Stimulated activated naive CD8-positive, alpha-beta T cell treated with anti-CD3 and anti-CD28 coated beads, Interleukin-15, Interleukin-2, amounts not matched to agents 100 U/mL and 50 U/mL, for 24 hours (primary cell): ENCODE measurements around the gene TMEM178B.
"Not testable (repeated sequence)": the region's sequence is repeated elsewhere in the genome, so short reads cannot be mapped to it uniquely, and the experiment has no call there.

ENCODE experiments used
- ATAC-seq: fragments of 150-1000 bp; cut with Tn5 transposase; one replicate; pipeline ENCODE4 v1.10.0; 2021
- DNase-seq: peaks from one replicate; pipeline ENCODE4 v3.0.0; 2021

Gene TMEM178B

DNA sequence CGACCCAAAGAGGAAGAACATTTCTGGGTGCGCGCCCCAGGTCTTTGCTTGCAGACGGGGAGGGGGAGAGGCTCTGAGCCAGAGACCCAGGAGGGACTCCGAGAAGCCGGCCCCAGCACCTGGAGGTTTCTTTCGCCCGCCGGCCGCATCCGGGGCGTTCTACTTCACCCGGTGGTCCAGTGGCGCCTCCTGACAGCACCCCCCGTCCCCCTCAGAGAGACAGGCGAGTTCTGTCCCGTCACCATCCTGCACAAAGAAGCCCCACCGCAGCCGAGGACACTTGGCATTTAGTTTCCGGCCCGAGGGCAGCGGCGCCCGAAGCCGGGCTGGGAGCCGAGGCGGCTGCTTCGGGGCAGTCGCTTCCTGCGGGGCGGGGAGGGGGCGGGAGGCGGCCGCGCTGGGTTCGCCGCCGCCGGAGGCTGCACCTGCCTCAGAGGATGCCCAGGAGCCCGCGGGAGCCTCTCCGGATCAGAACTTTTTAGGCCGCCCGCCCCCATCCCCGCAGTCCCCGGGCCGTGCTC, at the start of gene TMEM178B:
Gene TMEM178B, plus strand, starts transcription at position 424 of the 521 bp plus-strand sequence.
- peak; percentile 30 for DNase-seq
- peak; percentile 24 for ATAC-seq

DNA sequence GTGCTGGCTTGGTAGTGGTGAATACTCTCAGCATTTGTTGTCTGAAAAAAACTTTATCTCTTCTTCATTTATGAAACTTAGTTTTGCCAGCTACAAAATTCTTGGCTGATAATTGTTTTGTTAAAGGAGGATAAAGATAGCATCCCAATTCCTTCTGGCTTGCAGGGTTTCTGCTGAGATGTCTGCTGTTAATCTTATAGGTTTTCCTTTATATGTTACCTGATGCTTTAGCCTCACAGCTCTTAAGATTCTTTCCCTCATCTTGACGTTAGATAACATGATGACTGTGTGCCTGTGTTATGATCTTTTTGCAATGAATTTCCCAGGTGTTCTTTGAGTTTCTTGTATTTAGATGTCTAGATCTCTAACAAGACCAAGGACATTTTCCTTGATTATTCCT, 49.2 kb upstream of the TMEM178B start:
- DNase-seq (no peak), ATAC-seq (no peak)

DNA sequence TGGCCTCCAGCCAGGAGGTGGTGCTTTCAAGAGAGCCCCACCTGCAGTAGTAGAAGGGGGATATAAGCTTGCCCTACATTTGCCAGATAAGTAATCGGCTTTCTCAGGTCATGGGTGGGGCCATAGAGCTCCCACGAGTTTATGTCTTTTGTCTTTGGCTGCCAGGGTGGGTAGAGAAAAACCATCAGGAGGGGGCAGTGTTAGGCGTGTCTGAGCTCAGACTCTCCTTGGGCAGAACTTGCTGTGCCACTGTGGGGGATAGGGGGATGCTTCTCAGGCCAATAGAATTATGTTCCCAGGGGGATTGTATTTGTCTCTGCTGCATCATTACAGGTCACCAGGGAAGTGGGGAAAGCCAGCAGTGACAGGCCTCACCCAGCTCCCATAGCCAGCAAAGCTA, 46.8 kb upstream of the TMEM178B start:
- no peak for DNase-seq
- no peak for ATAC-seq

DNA sequence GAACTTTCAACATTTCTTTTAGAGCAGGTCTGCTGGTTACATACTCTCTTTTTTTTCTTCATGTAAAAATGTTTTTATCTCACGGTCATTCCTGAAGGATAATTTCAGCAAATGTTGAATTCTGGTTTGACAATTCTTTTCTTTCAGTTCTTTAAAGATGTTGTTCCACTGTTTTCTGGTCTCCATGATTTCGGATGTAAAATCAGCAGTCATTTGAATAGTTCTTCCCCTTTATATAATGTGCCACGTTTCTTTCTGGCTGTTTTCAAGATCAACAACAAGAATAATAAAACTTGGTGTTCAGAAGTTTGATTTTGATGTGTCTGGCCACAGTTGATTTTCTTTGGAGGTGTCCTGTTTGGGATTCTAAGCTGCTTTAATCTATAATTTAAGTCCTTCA, 45.1 kb upstream of the TMEM178B start:
- DNase-seq (no peak), ATAC-seq (no peak)

DNA sequence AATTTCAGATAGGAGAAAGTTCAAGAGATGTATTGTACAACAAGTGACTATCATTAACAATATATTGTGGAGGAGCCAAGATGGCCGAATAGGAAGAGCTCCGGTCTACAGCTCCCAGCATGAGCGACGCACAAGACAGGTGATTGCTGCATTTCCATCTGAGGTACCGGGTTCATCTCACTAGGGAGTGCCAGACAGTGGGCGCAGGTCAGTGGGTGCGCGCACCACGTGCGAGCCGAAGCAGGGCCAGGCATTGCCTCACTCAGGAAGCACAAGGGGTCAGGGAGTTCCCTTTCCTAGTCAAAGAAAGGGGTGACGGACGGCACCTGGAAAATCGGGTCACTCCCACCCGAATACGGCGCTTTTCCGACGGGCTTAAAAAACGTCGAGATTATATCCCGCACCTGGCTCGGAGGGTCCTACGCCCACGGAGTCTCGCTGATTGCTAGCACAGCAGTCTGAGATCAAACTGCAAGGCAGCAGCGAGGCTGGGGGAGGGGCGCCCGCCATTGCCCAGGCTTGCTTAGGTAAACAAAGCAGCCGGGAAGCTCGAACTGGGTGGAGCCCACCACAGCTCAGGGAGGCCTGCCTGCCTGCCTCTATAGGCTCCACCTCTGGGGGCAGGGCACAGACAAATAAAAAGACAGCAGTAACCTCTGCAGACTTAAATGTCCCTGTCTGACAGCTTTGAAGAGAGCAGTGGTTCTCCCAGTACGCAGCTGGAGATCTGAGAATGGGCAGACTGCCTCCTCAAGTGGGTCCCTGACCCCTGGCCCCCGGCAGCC, 41.1 kb upstream of the TMEM178B start:
- ATAC-seq: not testable (repeated sequence)

DNA sequence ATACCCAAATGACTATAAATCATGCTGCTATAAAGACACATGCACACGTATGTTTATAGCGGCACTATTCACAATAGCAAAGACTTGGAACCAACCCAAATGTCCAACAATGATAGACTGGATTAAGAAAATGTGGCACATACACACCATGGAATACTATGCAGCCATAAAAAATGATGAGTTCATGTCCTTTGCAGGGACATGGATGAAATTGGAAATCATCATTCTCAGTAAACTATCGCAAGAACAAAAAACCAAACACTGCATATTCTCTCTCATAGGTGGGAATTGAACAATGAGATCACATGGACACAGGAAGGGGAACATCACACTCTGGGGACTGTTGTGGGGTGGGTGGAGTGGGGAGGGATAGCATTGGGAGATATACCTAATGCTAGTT, 35.8 kb upstream of the TMEM178B start:
- not testable (repeated sequence) for DNase-seq, ATAC-seq

More for the DNA sequence above, 41.1 kb upstream of the TMEM178B start:
- DNase-seq: not testable (repeated sequence)

DNA sequence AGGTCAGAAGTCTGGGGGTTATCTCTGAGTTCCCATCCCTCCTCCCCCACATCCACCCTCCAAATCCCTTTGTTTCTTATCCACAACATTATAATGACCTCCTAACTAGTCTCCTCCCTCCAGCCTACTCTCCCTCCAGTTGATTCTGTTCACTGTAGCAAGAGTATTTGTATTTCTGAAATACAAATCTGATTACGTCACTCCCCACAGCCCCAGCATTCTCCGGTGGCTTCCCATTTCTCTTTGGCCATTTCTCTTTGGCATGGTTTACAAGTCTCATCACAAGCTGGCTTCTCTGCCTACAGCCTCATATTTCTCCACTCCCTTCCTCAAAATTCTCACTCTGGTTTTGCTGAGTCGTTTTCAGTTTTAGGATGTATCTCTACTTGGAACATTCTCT, 34.5 kb upstream of the TMEM178B start:
- no peak for DNase-seq
- no peak for ATAC-seq

DNA sequence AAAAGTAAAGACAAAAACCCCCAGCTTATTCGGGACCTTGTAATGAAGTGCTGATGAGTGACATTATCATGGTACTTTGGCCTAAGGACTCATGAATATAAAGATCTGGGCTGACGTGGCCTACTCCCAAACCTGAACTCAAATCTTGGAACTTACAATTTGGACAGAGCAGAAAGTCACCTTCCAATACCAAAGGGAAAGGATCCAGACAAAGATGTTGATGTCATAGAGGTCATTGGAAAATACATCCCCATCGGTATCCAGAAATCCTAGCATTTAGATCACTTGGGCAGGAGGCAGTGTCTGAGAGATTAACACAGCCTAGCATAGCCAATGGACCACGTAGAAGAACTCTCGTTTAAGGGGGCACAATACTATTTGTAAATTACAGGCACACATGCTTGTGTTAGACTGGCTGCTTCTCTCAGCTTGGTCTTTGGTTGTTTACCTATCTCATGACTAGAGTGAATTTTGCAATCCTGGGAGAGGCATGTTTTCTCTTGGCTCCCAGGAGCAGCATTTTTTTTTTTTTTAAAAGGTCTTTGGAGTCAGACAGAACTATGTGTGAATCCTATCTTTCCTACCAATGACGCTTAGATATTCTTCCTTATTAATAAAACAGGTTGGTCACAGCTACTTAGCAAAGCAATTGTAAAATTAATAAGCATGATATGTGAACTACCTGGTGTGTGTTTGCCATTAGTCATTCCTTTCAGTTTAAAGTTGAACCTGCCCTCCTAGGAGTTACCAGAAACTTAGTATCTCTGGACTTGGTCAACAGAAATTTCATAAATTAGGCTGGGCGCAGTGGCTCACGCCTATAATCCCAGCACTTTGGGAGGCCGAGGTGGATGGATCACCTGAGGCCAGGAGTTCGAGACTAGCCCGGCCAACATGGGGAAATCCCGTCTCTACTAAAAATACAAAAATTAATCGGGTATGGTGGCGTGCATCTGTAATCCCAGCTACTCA, 31.4 kb upstream of the TMEM178B start:
- no peak for DNase-seq
- ATAC-seq: no peak

DNA sequence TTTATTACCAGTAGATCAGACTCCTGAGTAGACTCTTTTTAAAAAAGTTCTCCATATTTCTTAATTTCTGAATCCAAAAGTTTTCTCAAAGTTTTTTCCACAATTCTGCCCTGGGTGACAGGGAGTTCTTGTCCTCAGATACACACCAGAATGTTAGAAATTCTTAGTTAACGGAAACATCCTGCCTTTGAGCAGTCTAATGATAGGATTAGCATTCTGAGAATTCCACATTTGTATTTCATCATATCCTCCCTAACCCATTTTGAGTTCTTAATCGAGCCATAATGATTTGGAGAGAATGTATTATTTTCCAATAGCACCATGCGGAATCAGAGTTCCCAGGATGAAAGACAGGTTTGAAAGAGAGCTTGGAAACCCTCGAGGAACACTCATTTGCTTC, 30.2 kb upstream of the TMEM178B start:
- ATAC-seq (no peak), DNase-seq (no peak)

DNA sequence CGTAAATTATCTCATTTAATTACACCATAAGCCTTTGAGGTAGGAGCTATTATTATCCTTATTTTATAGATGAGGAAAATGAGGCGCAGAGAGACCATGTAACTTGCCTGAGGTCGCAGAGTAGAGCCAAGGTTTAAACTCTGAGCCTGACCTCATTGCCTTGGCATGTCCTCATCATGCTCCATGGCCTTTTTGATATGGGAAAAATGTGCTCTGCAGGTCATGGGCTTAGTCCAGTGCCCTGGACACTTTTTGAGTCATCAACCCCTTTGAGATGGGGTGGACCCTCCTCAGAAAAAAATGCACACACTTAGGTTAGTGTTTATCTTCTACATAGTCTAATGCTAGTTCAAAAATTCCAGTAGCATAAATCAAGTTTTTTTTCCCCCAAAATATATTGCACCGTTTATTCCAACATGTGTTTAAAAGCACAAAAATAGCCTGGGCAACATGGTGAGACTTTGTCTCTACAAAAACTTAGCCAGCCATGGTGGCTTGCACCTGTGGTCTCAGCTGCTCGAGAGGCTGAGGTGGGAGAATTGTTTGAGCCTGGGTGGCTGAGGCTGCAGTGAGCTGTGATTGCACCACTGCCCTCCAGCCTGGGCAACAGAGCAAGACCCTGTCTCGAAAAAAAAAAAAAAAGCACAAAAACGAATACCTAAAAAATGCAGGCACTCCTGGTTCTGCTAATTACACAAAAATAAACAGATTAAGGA, 28.6 kb upstream of the TMEM178B start:
- ATAC-seq (no peak), DNase-seq (no peak)

DNA sequence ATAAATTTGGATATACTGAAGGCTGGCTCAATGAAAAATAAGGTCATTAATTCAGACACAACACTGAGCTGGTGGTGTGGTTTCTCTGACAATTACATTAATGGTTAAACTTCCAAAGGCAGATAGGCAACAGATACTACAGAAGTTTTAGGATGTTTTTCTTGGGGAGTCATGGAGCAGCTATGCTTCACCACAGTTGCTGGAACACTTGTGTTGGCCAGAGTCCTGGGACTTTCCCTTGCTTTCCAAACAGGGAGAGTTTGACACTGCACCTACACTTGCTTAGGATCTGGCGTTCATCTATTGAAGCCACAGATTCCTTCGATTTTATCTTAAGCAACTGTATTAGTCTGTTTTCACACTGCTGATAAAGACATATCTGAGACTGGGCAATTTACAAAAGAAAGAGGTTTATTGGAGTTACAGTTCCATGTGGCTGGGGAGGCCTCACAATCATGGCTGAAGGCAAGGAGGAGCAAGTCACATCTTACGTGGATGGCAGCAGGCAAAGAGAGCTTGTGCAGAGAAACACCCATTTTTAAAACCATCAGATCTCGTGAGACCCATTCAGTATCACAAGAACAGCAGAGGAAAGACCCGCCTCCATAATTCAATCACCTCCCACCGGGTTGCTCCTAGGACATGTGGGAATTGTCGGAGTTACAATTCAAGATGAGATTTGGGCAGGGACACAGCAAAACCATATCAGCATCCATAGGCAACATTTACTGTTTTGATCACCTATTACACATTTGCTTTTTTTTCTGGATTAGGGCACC, 27.8 kb upstream of the TMEM178B start:
- ATAC-seq (no peak), DNase-seq (no peak)

DNA sequence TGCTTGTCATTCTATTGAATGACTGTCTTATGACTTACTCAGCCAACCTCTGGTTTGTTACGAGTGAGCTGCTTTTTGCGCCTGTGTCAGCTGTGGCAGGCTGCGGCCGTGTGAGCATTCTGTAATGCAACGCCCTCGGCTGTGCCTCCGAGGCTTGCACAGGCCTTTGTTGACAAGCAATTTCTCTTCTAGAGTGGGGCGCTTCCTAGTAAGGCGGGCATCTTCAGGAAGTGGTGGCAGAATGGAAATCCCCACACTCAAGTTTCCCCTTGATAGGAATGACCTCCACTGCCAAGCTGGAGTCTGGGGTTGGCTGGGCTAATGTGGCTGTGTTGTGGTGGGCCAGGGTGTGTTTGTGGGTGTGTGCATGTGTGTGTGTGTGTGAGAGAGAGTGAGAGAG, 20.2 kb upstream of the TMEM178B start:
- peak; percentile 90 for ATAC-seq

DNA sequence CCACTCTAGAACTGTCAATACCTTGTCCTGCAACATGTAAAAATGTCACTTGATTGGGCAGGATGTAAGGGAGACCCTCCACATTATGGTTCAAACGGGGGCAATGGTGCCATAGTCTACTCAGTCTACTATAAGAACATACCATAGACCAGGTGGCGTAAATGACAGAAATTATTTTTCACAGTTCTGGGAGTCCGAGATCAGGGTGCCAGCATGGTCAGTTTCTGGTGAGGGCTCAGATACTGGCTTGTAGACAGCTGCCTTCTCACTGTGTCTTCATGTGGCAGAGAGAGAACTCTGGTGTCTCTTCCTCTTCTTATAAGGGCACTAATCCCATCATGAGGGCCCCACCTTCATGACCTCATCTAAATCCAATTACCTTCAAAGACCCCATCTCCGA, 18.7 kb upstream of the TMEM178B start:
- ATAC-seq (no peak), DNase-seq (no peak)

More for the DNA sequence above, 20.2 kb upstream of the TMEM178B start:
- DNase-seq: peak; percentile 50

DNA sequence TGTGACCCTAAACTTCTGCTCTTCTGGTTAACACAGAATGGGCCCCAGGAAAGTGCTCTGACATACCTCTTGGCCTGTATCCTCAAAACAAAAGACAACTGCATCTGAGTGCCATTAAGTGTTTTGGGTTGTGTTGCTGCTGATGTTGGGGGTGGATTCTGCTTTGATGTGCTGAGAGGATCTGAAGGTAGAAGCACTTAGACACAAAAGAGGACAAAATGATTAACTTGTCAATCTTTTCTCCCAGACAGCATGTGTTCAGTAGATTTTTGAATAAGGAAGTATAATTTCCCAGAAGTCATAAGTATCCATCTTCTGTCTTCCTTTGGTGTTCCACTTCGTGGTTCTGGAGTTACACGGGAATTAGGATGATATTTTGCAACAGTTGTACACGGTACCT, 16.1 kb upstream of the TMEM178B start:
- ATAC-seq: no peak
- DNase-seq: no peak

DNA sequence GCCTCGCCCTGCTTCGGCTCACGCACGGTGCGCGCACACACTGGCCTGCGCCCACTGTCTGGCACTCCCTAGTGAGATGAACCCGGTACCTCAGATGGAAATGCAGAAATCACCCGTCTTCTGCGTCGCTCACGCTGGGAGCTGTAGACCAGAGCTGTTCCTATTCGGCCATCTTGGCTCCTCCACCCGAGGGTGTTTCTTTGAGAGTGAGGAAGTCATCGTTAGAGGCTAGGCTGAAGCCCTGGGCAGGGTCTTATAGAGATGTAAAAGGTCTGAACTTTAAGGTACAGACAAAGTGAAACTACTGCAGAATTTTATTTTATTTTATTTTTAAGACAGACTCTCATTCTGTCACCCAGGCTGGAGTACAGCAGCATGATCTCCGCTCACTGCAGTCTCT, 6.0 kb upstream of the TMEM178B start:
- ATAC-seq, DNase-seq: not testable (repeated sequence)

DNA sequence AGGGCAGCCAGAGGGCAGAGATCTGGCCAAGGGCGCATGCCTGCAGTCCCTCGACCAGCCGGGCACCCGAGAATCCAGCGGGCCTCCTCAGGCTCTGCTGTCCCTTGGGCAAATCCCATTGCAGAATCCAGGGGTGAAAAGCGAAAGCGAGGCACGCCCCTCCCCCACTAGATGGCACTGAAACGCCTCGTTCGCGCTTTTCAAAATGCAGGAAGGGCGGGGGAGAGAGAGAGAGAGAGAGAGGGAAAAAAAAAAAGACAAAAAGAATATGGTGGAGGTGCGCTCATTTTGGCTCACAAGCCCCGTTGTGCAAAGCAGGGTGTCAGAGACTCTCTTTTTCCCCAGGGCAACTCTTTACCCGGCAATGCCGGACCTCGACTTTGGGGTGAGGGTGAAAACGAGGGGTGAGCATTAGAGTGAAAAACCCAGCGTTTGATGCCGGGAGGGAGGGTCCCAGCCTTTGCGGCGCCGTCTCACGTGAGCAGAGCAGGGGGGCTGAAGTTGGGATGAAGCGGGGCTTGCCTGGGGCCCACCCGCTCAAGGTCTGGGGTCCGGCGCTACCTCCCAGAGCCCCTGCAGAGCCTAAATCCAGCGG, 2.5 kb upstream of the TMEM178B start:
- ATAC-seq: no peak
- DNase-seq: peak; percentile 60

DNA sequence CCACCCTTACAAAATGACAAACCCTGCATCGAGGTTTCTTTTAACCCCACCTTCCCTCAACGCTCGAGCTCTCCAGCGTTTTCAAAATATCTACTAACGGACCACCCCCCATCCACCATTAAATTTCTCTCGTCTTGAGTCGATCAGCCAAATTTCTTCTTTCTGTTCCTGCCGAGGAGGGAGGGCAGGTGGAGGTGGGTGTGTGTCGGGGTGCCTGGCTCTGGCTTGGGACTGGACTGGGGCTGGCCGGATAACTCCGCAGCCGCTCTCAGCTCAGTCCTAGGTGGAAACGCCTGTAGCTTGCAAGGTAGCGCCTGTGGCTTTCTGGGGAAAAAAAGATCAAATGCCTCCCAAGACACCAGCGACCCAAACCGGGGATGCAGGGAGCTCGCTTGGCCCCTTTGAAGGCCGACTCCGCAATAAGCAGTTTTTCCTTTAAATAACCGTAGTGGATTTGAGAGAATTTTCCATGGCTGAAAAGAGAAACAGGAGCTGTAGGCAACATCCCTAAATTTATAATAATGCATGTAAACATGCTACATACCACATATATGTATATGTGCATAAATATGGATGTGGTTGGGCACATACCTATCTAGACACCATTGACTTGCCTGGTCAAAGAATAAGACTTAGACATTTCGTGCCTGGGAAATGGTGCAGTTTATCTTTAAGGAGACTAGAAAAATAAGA, 1.9 kb upstream of the TMEM178B start:
- no peak for ATAC-seq

DNA sequence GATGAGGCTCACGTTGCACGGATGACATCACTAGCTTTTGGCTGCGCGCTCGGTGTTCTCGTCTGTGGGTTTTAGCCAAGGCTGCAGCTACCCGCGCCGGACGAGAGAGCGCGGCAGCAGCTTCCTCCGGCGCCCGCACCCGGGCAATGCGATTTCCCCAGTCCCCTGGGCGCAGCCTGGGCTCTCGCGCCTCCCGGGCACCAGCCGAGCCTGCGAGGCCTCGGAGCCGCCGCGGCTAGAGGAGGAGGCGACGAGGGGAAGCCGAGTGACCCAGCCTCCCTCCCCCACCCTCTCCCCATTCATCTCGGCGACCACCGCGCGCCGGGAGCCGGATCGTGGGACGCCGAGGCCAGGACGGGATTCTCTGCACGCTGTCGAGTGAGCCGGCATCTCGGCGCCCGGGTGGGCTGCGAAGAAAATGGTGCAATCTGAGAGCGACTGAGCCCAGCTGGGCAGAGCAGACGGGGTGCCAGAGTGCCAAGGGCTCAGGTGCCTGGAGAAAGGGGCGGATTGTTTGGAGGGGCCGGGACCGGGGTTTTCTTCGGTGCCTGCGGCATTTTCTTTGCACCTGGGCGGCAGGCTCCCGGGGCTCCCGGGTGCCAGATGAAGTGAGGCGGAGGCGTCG, 1.2 kb upstream of the TMEM178B start:
- DNase-seq: peak; percentile 34
- ATAC-seq: peak; percentile 28

More for the DNA sequence above, 1.9 kb upstream of the TMEM178B start:
- no peak for DNase-seq

DNA sequence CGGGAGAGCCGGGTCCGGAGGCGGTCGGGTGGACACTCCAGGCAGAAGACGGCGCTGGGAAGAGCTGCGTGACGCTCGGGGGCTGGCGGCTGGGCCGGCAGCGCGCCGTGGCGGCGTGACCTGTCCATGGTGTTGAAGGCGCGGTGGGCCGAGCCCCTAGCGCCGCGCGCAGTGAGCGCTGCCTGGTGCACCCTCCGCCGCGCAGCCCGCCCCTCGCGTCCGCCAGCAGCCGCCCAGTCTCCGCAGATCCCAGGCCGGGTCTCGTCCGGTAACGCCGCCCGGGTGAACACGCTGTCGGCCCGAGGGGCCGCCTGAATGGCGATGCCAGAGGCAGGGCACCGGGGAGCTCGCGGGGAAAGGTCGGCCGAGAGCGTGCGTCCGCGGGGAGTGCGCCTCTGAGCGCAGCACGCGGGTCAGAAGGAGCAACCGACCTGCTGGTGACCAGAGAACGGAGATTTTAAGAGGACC, 657 bp upstream of the TMEM178B start:
- peak; percentile 32 for DNase-seq
- peak; percentile 53 for ATAC-seq
